Caco-2 (cell line): Measurements from ENCODE around the gene STEAP3. TPM values are rescaled to one million over a fixed set of nuclear protein-coding genes. Genes with fewer than 3 reads are reported as not detected.

Source experiments
- BruUV-seq: library from RNA; stranded (reverse); fragments of 400-500 nt; replicated peaks from 2 replicates; lab custom pipeline; 2021; lab: Mats Ljungman, UMichigan
- CTCF ChIA-PET: fragments of 300-600 bp; sonication (Branson Sonifier 250); formaldehyde crosslinking; loops from one replicate; lab custom pipeline; 2022; ENCODE audit warnings: antibody characterized with exemption; lab: Charles Lee
- POLR2A ChIA-PET: fragments of 300-600 bp; sonication (Branson Sonifier 250); formaldehyde crosslinking; loops from one replicate; lab custom pipeline; 2022; ENCODE audit warnings: antibody characterized with exemption; lab: Charles Lee
- DNase-seq, 2 experiments: peaks; one replicate each; pipeline versions ENCODE4 v3.0.0 to v3.0.0-alpha.2; 2020 to 2022
- H3K27me3 ChIP-seq: replicated peaks from 2 replicates; pipeline ENCODE4 v1.6.0; 2011; ENCODE audit warnings: low read length; ENCODE audit not compliant: control insufficient read depth, insufficient read depth
- H3K36me3 ChIP-seq: 2 replicates; pipeline ENCODE4 v1.5.1; 2011; ENCODE audit warnings: low read length; ENCODE audit not compliant: control insufficient read depth, insufficient read depth
- H3K4me1 ChIP-seq: fragments of 250-450 bp; sonication (Bioruptor Pico); 2 replicates; pipeline ENCODE4 v1.5.1; 2020; ENCODE audit warnings: mild to moderate bottlenecking
- H3K4me3 ChIP-seq: 2 replicates; pipeline ENCODE4 v1.5.1; 2011; ENCODE audit warnings: low read depth, mild to moderate bottlenecking, control low read depth, low read length
- H3K9me3 ChIP-seq: fragments of 250-450 bp; sonication (Bioruptor Pico); 2 replicates; pipeline ENCODE4 v1.5.1; 2020; ENCODE audit warnings: mild to moderate bottlenecking, moderate library complexity
- H3K27ac Mint-ChIP-seq: one replicate; pipeline ENCODE4 v1.8.0; 2022; ENCODE audit warnings: mixed read lengths; ENCODE audit not compliant: unreplicated experiment
- H3K27me3 Mint-ChIP-seq: one replicate; pipeline ENCODE4 v1.8.0; 2022; ENCODE audit warnings: mixed read lengths; ENCODE audit not compliant: insufficient read depth, unreplicated experiment
- H3K36me3 Mint-ChIP-seq: one replicate; pipeline ENCODE4 v1.8.0; 2022; ENCODE audit warnings: mild to moderate bottlenecking, mixed read lengths; ENCODE audit not compliant: insufficient read depth, unreplicated experiment
- H3K4me1 Mint-ChIP-seq: one replicate; pipeline ENCODE4 v1.8.0; 2022; ENCODE audit warnings: low read depth, mixed read lengths; ENCODE audit not compliant: unreplicated experiment
- H3K4me3 Mint-ChIP-seq: one replicate; pipeline ENCODE4 v1.8.0; 2022; ENCODE audit warnings: mild to moderate bottlenecking, moderate library complexity, mixed read lengths; ENCODE audit not compliant: unreplicated experiment
- H3K9me3 Mint-ChIP-seq: one replicate; pipeline ENCODE4 v1.8.0; 2022; ENCODE audit warnings: mixed read lengths; ENCODE audit not compliant: unreplicated experiment
- CTCF ChIP-seq, 2 experiments: fragments of 200-600 bp in 1 of 2; IDR thresholded peaks; 1 replicate in 1 of 2; 2 replicates in 1 of 2; pipeline versions ENCODE4 v1.5.1 to v1.8.0; 2011 to 2022; ENCODE audit warnings: antibody characterized with exemption in 1 of 2, control low read depth in 1 of 2, inconsistent platforms in 1 of 2, low read depth in 1 of 2, low read length in 1 of 2, mild to moderate bottlenecking in 1 of 2, moderate library complexity in 1 of 2; ENCODE audit not compliant: insufficient read depth in 1 of 2, severe bottlenecking in 1 of 2, unreplicated experiment in 1 of 2
- intact Hi-C: fragments of 100-400 bp; cut with micrococcal nuclease; formaldehyde crosslinking; loops from one replicate; pipeline ENCODE4 v1.10.0; 2022; ENCODE audit not compliant: unreplicated experiment
- total RNA-seq: library from RNA; stranded (reverse); gene quantifications from 2 replicates; pipeline ENCODE4 v1.2.3, GENCODE V29; 2022

The STEAP3 gene
- total RNA-seq, 1 experiment from 2014 or later = 20.4 TPM

GRCh38 chr2:119230219-119231185, 6.9 kb downstream of the STEAP3 start:
- H3K9me3 Mint-ChIP-seq = no peaks in the 10 kb centered on the region
- H3K4me1 Mint-ChIP-seq = no peaks in the 10 kb centered on the region
- ChIA-PET CTCF (no interaction called here), POLR2A (no interaction called here)
- peaks cover 7% of the 10 kb centered on the region for H3K36me3 Mint-ChIP-seq
- intact Hi-C loops = no loop called here
- no peaks in the 10 kb centered on the region for H3K27me3 Mint-ChIP-seq
- no peak overlapping the region for H3K27ac Mint-ChIP-seq
- H3K4me3 Mint-ChIP-seq = no peak overlapping the region
- Histone ChIP-seq H3K36me3 (peaks cover 1% of the 10 kb centered on the region; the same call in 1 of the 2 replicates), H3K9me3 (no peaks in the 10 kb centered on the region), H3K4me3 (no peak overlapping the region), H3K4me1 (peaks cover 2% of the 10 kb centered on the region), H3K27me3 (no peaks in the 10 kb centered on the region)
- TF ChIP-seq CTCF (IDR thresholded peaks at IDR 0.05; ENCODE audit: insufficient read depth in 1 of 2, low read depth in 1 of 2, low read length in 1 of 2, severe bottlenecking in 1 of 2, unreplicated experiment in 1 of 2) = no peak
- no peak for DNase-seq
- BruUV-seq = no TSS peak

GRCh38 chr2:119231975-119232665, 8.5 kb downstream of the STEAP3 start:
- H3K9me3 Mint-ChIP-seq = no peaks in the 10 kb centered on the region
- H3K27ac Mint-ChIP-seq = no peak overlapping the region
- H3K4me3 ChIP-seq = no peak overlapping the region
- CTCF ChIA-PET = interaction anchor here (0.7 kb wide), 1 partner anchor 350 kb away, joined by 4 read pairs; no protein-coding TSS in a partner anchor
- no peaks in the 10 kb centered on the region for H3K27me3 Mint-ChIP-seq
- H3K27me3 ChIP-seq = no peaks in the 10 kb centered on the region
- peaks cover 7% of the 10 kb centered on the region for H3K36me3 Mint-ChIP-seq
- no peak for TF ChIP-seq CTCF (IDR thresholded peaks at IDR 0.05; ENCODE audit: insufficient read depth in 1 of 2, low read depth in 1 of 2, low read length in 1 of 2, severe bottlenecking in 1 of 2, unreplicated experiment in 1 of 2)
- no peak overlapping the region for H3K4me3 Mint-ChIP-seq
- POLR2A ChIA-PET = no interaction called here
- H3K9me3 ChIP-seq = no peaks in the 10 kb centered on the region
- BruUV-seq = no TSS peak
- H3K4me1 Mint-ChIP-seq = peaks cover 13% of the 10 kb centered on the region
- H3K36me3 ChIP-seq = no peaks in the 10 kb centered on the region
- intact Hi-C loops = no loop called here
- peaks cover 10% of the 10 kb centered on the region for H3K4me1 ChIP-seq
- DNase-seq = no peak

- DNase-seq = no peak
- no TSS peak for BruUV-seq
- Histone ChIP-seq H3K36me3 (no peaks in the 10 kb centered on the region), H3K9me3 (no peaks in the 10 kb centered on the region), H3K27me3 (no peaks in the 10 kb centered on the region), H3K4me3 (no peak overlapping the region), H3K4me1 (peaks cover 10% of the 10 kb centered on the region)
- CTCF ChIA-PET = no interaction called here
- intact Hi-C loops = no loop called here
- Mint-ChIP-seq H3K4me3 (no peak overlapping the region), H3K27ac (no peak overlapping the region), H3K36me3 (peaks cover 7% of the 10 kb centered on the region), H3K27me3 (no peaks in the 10 kb centered on the region), H3K9me3 (no peaks in the 10 kb centered on the region), H3K4me1 (peaks cover 18% of the 10 kb centered on the region)
- POLR2A ChIA-PET = no interaction called here
- TF ChIP-seq CTCF (IDR thresholded peaks at IDR 0.05; ENCODE audit: insufficient read depth in 1 of 2, low read depth in 1 of 2, low read length in 1 of 2, severe bottlenecking in 1 of 2, unreplicated experiment in 1 of 2) = no peak
Measured at GRCh38 chr2:119232666-119232993, 9.0 kb downstream of the STEAP3 start.
